ENCODE results near the gene S100A6. TPM values are rescaled to one million over a fixed set of nuclear protein-coding genes. Genes with fewer than 3 reads are reported as not detected.

Gene S100A6
- total and polyA plus RNA-seq, 2 donors (not counting 1 experiment from before 2014, with no cell fraction given), result 1,280 to 4,042 TPM

DNA sequence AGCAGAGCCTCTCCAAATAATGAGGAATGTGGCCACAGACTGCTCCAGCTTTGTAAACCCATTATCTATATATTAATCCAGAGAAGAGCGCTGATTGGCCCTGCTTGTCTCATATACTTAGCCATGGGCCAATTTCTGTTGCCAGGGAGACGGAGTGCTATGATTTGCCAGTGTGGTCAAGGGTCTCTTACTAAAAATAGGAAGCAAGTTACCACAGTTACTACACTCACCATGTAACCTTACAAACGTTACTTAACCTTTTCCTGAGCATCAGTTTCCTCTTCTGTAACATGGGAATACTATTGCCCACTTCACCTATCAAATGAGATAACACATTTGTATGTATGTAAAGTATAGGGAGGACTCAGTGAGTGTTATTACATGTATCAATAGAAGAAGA lies 37.6 kb upstream of the S100A6 start:
- no peaks in the 10 kb centered on the region for H4K20me1 ChIP-seq (ENCODE audit: control insufficient read depth, extremely low read depth, insufficient read depth, low read length)
- H3K9ac ChIP-seq (ENCODE audit: insufficient read depth, low read length), result no peak overlapping the region
- no peaks in the 10 kb centered on the region for H3K79me2 ChIP-seq (ENCODE audit: control insufficient read depth, insufficient read depth, low read length)
- H3K4me3 ChIP-seq (replicated peaks in 1 of 4; ENCODE audit: control extremely low read depth in 1 of 4, insufficient read depth in 1 of 4, low read depth in 3 of 4, low read length in 4 of 4), result no peak overlapping the region
- no peak overlapping the region for H2AFZ ChIP-seq (ENCODE audit: low read length)
- no peak overlapping the region for H3K4me2 ChIP-seq (ENCODE audit: extremely low read depth, insufficient read depth, low read length)
- H3K27me3 ChIP-seq (ENCODE audit: control insufficient read depth, insufficient read depth, low read length), result no peaks in the 10 kb centered on the region
- H3K36me3 ChIP-seq (ENCODE audit: control insufficient read depth, insufficient read depth, low read length), result no peaks in the 10 kb centered on the region
- TF ChIP-seq, protein P1, sequence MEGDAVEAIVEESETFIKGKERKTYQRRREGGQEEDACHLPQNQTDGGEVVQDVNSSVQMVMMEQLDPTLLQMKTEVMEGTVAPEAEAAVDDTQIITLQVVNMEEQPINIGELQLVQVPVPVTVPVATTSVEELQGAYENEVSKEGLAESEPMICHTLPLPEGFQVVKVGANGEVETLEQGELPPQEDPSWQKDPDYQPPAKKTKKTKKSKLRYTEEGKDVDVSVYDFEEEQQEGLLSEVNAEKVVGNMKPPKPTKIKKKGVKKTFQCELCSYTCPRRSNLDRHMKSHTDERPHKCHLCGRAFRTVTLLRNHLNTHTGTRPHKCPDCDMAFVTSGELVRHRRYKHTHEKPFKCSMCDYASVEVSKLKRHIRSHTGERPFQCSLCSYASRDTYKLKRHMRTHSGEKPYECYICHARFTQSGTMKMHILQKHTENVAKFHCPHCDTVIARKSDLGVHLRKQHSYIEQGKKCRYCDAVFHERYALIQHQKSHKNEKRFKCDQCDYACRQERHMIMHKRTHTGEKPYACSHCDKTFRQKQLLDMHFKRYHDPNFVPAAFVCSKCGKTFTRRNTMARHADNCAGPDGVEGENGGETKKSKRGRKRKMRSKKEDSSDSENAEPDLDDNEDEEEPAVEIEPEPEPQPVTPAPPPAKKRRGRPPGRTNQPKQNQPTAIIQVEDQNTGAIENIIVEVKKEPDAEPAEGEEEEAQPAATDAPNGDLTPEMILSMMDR (conservative IDR thresholded peaks at IDR 0.05 in 1 of 2, IDR thresholded peaks at IDR 0.05 in 1 of 2; ENCODE audit: low read depth in 1 of 2, low read length in 2 of 2), result no peak
- no peak for TF ChIP-seq EZH2 (IDR thresholded peaks at IDR 0.05; ENCODE audit: low read length, missing control alignments)
- H3K27ac ChIP-seq (ENCODE audit: insufficient read depth, low read length), result peak overlapping the region; percentile 60
- peak; percentile 42 to 50 for DNase-seq (ENCODE audit: low read depth in 2 of 2)
- no peaks in the 10 kb centered on the region for H3K9me3 ChIP-seq (ENCODE audit: control insufficient read depth, insufficient read depth, low read depth, low read length)
- H3K4me1 ChIP-seq (ENCODE audit: control insufficient read depth, extremely low read depth, insufficient read depth, low read length), result peaks cover 17% of the 10 kb centered on the region

DNA sequence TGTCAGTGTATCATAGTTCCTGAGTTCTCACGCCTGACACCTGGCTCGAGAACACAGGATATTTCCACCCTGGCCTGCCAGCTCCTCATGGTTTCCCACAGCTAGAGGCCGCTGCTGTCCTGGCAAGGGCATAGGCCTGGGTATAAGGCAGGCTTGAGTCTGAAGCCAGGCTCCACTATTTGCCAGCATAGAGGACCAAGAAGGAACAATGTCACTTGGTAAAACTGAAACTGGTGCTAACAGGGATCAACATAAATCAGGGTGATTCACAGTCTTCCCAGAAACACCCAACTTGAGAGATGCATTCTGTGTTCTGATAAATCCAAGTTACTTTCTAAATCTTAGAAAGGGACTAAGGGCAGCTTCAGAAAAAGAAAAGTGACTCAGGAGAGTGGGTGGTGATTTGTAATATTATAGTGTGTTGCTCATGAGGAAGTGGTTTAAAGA lies 36.8 kb upstream of the S100A6 start:
- peak overlapping the region; percentile 68 for H3K4me2 ChIP-seq (ENCODE audit: extremely low read depth, insufficient read depth, low read length)
- H3K9ac ChIP-seq (ENCODE audit: insufficient read depth, low read length), result no peak overlapping the region

DNA sequence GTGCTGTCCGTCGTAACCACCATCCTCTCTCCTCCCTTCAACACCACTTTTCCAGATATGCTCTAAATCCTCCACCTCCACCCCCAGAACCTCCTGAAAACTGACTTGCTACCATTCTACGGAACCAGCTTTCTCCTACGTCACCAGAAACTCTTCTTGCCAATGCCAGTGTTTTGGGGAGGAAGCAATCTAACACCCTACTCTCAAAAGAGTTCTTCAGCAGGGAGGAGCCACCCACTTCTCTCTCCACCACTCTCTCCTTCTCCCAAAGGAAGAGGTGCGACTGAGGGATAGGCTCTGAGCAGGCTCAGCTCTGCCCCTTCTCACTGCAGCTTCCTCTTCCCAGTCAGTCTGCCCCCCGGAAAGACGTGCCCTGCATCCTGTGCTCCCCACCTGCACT lies 35.9 kb upstream of the S100A6 start:
- no peaks in the 10 kb centered on the region for H3K9me3 ChIP-seq (ENCODE audit: control insufficient read depth, insufficient read depth, low read depth, low read length)
- peak overlapping the region; percentile 26 for H2AFZ ChIP-seq (ENCODE audit: low read length)
- peaks cover 27% of the 10 kb centered on the region for H3K4me1 ChIP-seq (ENCODE audit: control insufficient read depth, extremely low read depth, insufficient read depth, low read length)
- H3K79me2 ChIP-seq (ENCODE audit: control insufficient read depth, insufficient read depth, low read length), result no peaks in the 10 kb centered on the region
- H3K9ac ChIP-seq (ENCODE audit: insufficient read depth, low read length), result no peak overlapping the region
- H3K4me2 ChIP-seq (ENCODE audit: extremely low read depth, insufficient read depth, low read length), result no peak overlapping the region
- H3K4me3 ChIP-seq (replicated peaks in 1 of 4; ENCODE audit: control extremely low read depth in 1 of 4, insufficient read depth in 1 of 4, low read depth in 3 of 4, low read length in 4 of 4), result no peak overlapping the region
- no peaks in the 10 kb centered on the region for H3K36me3 ChIP-seq (ENCODE audit: control insufficient read depth, insufficient read depth, low read length)
- H4K20me1 ChIP-seq (ENCODE audit: control insufficient read depth, extremely low read depth, insufficient read depth, low read length), result no peaks in the 10 kb centered on the region
- TF ChIP-seq, protein P1 (conservative IDR thresholded peaks at IDR 0.05 in 1 of 2, IDR thresholded peaks at IDR 0.05 in 1 of 2; ENCODE audit: low read depth in 1 of 2, low read length in 2 of 2), result no peak
- TF ChIP-seq EZH2 (IDR thresholded peaks at IDR 0.05; ENCODE audit: low read length, missing control alignments), result no peak
- peak overlapping the region; percentile 22 for H3K27ac ChIP-seq (ENCODE audit: insufficient read depth, low read length)
- H3K27me3 ChIP-seq (ENCODE audit: control insufficient read depth, insufficient read depth, low read length), result no peaks in the 10 kb centered on the region
- no peak for DNase-seq (ENCODE audit: low read depth in 2 of 2)

More for the DNA sequence above, 36.8 kb upstream of the S100A6 start:
- Histone ChIP-seq H4K20me1 (ENCODE audit: control insufficient read depth, extremely low read depth, insufficient read depth, low read length) (no peaks in the 10 kb centered on the region), H3K79me2 (ENCODE audit: control insufficient read depth, insufficient read depth, low read length) (no peaks in the 10 kb centered on the region), H3K27ac (ENCODE audit: insufficient read depth, low read length) (peak overlapping the region; percentile 60), H3K27me3 (ENCODE audit: control insufficient read depth, insufficient read depth, low read length) (no peaks in the 10 kb centered on the region), H3K9me3 (ENCODE audit: control insufficient read depth, insufficient read depth, low read depth, low read length) (no peaks in the 10 kb centered on the region), H2AFZ (ENCODE audit: low read length) (peak overlapping the region; percentile 62), H3K4me3 (replicated peaks in 1 of 4; ENCODE audit: control extremely low read depth in 1 of 4, insufficient read depth in 1 of 4, low read depth in 3 of 4, low read length in 4 of 4) (no peak overlapping the region), H3K4me1 (ENCODE audit: control insufficient read depth, extremely low read depth, insufficient read depth, low read length) (peaks cover 21% of the 10 kb centered on the region), H3K36me3 (ENCODE audit: control insufficient read depth, insufficient read depth, low read length) (no peaks in the 10 kb centered on the region)
- DNase-seq (ENCODE audit: low read depth in 2 of 2), result peak; percentile 78 to 88
- TF ChIP-seq, protein P1 (conservative IDR thresholded peaks at IDR 0.05 in 1 of 2, IDR thresholded peaks at IDR 0.05 in 1 of 2; ENCODE audit: low read depth in 1 of 2, low read length in 2 of 2), result peak; percentile 87 to 95
- TF ChIP-seq EZH2 (IDR thresholded peaks at IDR 0.05; ENCODE audit: low read length, missing control alignments), result no peak
